ENCODE results near the gene TET3.
"Not testable (repeated sequence)": the region's sequence is repeated elsewhere in the genome, so short reads cannot be mapped to it uniquely, and the experiment has no call there.

GRCh38 chr2:73940066-73940465 lies 44.6 kb upstream of the TET3 start:
- TF ChIP-seq HOMEZ (CRISPR knock-in tag; IDR thresholded peaks at IDR 0.05); DMBX1 (CRISPR knock-in tag; IDR thresholded peaks at IDR 0.05; ENCODE audit: borderline replicate concordance): not testable (repeated sequence)

Data from K562 (cell line).